Calu3 (cell line): ENCODE results near the gene HDAC4. TPM values are rescaled to one million over a fixed set of nuclear protein-coding genes. Genes with fewer than 3 reads are reported as not detected.

Source experiments
- BruUV-seq: library from RNA; stranded (reverse); fragments of 400-500 nt; replicated peaks from 2 replicates; lab custom pipeline; 2021; lab: Mats Ljungman, UMichigan
- CTCF ChIA-PET: fragments of 300-600 bp; sonication (Branson Sonifier 250); formaldehyde crosslinking; loops from one replicate; lab custom pipeline; 2022; ENCODE audit warnings: antibody characterized with exemption; lab: Charles Lee
- DNase-seq: peaks from one replicate; pipeline ENCODE4 v3.0.0; 2022
- H3K27ac Mint-ChIP-seq: one replicate; pipeline ENCODE4 v1.8.0; 2022; ENCODE audit warnings: mixed read lengths; ENCODE audit not compliant: unreplicated experiment
- H3K27me3 Mint-ChIP-seq: one replicate; pipeline ENCODE4 v1.8.0; 2022; ENCODE audit warnings: mixed read lengths; ENCODE audit not compliant: unreplicated experiment
- H3K36me3 Mint-ChIP-seq: one replicate; pipeline ENCODE4 v1.8.0; 2022; ENCODE audit warnings: mild to moderate bottlenecking, moderate library complexity, mixed read lengths; ENCODE audit not compliant: insufficient read depth, unreplicated experiment
- H3K4me1 Mint-ChIP-seq: one replicate; pipeline ENCODE4 v1.8.0; 2022; ENCODE audit warnings: mild to moderate bottlenecking, low read depth, mixed read lengths; ENCODE audit not compliant: unreplicated experiment
- H3K4me3 Mint-ChIP-seq: one replicate; pipeline ENCODE4 v1.8.0; 2022; ENCODE audit warnings: mild to moderate bottlenecking, low read depth, moderate library complexity, mixed read lengths; ENCODE audit not compliant: unreplicated experiment
- H3K9me3 Mint-ChIP-seq: one replicate; pipeline ENCODE4 v1.8.0; 2022; ENCODE audit warnings: low read depth, mixed read lengths; ENCODE audit not compliant: unreplicated experiment
- CTCF ChIP-seq: fragments of 200-600 bp; IDR thresholded peaks from one replicate; pipeline ENCODE4 v1.8.0; 2022; ENCODE audit warnings: antibody characterized with exemption; ENCODE audit not compliant: unreplicated experiment
- intact Hi-C: fragments of 100-400 bp; cut with micrococcal nuclease; formaldehyde crosslinking; loops from one replicate; pipeline ENCODE4 v1.10.0; 2022; ENCODE audit not compliant: unreplicated experiment
- total RNA-seq: library from RNA; stranded (reverse); gene quantifications from 2 replicates; pipeline ENCODE4 v1.2.3, GENCODE V29; 2022

The HDAC4 gene
- total RNA-seq, 1 experiment from 2014 or later, result 39.6 TPM

GRCh38 chr2:239305771-239306170 is 95.0 kb downstream of the HDAC4 start:
- Mint-ChIP-seq H3K36me3 (peaks cover 3% of the 10 kb centered on the region), H3K9me3 (no peaks in the 10 kb centered on the region), H3K4me1 (no peaks in the 10 kb centered on the region), H3K27me3 (no peaks in the 10 kb centered on the region), H3K4me3 (no peak overlapping the region), H3K27ac (no peak overlapping the region)
- BruUV-seq, result no TSS peak
- no peak for DNase-seq
- TF ChIP-seq CTCF, result no peak
- CTCF ChIA-PET, result no interaction called here
- intact Hi-C loops, result no loop called here

- CTCF ChIA-PET, result no interaction called here
- Mint-ChIP-seq H3K4me1 (no peaks in the 10 kb centered on the region), H3K4me3 (no peak overlapping the region), H3K27me3 (no peaks in the 10 kb centered on the region), H3K27ac (no peak overlapping the region), H3K36me3 (peaks cover 4% of the 10 kb centered on the region), H3K9me3 (no peaks in the 10 kb centered on the region)
- BruUV-seq, result no TSS peak
- no peak for TF ChIP-seq CTCF
- intact Hi-C loops, result no loop called here
- DNase-seq, result no peak
Observed at GRCh38 chr2:239305222-239305575, 95.6 kb downstream of the HDAC4 start.

GRCh38 chr2:239304533-239305221 is 96.1 kb downstream of the HDAC4 start:
- Mint-ChIP-seq H3K27ac (no peak overlapping the region), H3K4me1 (no peaks in the 10 kb centered on the region), H3K36me3 (peaks cover 4% of the 10 kb centered on the region), H3K27me3 (no peaks in the 10 kb centered on the region), H3K4me3 (no peak overlapping the region), H3K9me3 (no peaks in the 10 kb centered on the region)
- CTCF ChIA-PET, result interaction anchor here (0.6 to 0.8 kb wide), 2 partner anchors 15 to 214 kb away, joined by 3 to 6 read pairs; no protein-coding TSS in a partner anchor
- intact Hi-C loops, result no loop called here
- no TSS peak for BruUV-seq
- TF ChIP-seq CTCF, result no peak
- no peak for DNase-seq

GRCh38 chr2:239303711-239304532 is 96.9 kb downstream of the HDAC4 start:
- no peak for TF ChIP-seq CTCF
- intact Hi-C loops, result no loop called here
- H3K9me3 Mint-ChIP-seq, result no peaks in the 10 kb centered on the region
- no peak for DNase-seq
- H3K36me3 Mint-ChIP-seq, result peaks cover 4% of the 10 kb centered on the region
- no peak overlapping the region for H3K4me3 Mint-ChIP-seq
- peaks cover 7% of the 10 kb centered on the region for H3K4me1 Mint-ChIP-seq
- BruUV-seq, result no TSS peak
- no peaks in the 10 kb centered on the region for H3K27me3 Mint-ChIP-seq
- H3K27ac Mint-ChIP-seq, result no peak overlapping the region
- CTCF ChIA-PET, result interaction anchor here (0.6 to 0.8 kb wide), 2 partner anchors 15 to 213 kb away, joined by 3 to 6 read pairs; no protein-coding TSS in a partner anchor
